Adrenal gland (tissue), 12 donors: Measurements from ENCODE around the gene CSF2. TPM values are rescaled to one million over a fixed set of nuclear protein-coding genes. Genes with fewer than 3 reads are reported as not detected.

Experiments used
- DNase-seq, 7 donors: peaks; one replicate each; pipeline ENCODE4 v3.0.0-alpha.2; 2019 to 2020
- H3K27ac ChIP-seq, 5 donors: fragments of 200-600 bp; sonication (generic) in 4 of 5; 1 replicate in 3 of 5; 2 replicates in 2 of 5; pipeline versions ENCODE4 v1.5.1 to v1.8.0; 2016 to 2020; ENCODE audit warnings: mild to moderate bottlenecking in 1 of 5
- H3K27me3 ChIP-seq: fragments of 200-600 bp; 2 replicates; pipeline ENCODE4 v1.8.0; 2021
- H3K36me3 ChIP-seq, 2 donors: fragments of 200-600 bp; replicated peaks in 1 of 2; 1 replicate in 1 of 2; 2 replicates in 1 of 2; pipeline versions ENCODE4 v1.5.1 to v1.8.0; 2018 to 2022
- H3K4me1 ChIP-seq, 2 donors: fragments of 200-600 bp; replicated peaks in 1 of 2; 1 replicate in 1 of 2; 2 replicates in 1 of 2; pipeline versions ENCODE4 v1.5.1 to v1.8.0; 2018 to 2021
- H3K4me3 ChIP-seq, 4 donors: fragments of 200-600 bp; sonication (generic) in 3 of 4; one replicate each; pipeline ENCODE4 v1.5.1; 2016 to 2018
- H3K9me3 ChIP-seq, 3 donors: fragments of 200-600 bp; sonication (generic) in 1 of 3; replicated peaks in 1 of 3; 1 replicate in 2 of 3; 2 replicates in 1 of 3; pipeline versions ENCODE4 v1.5.1 to v1.8.0; 2016 to 2021
- CTCF ChIP-seq, 6 experiments: fragments of 450-650 bp in 4 of 6; fragments of 200-600 bp in 2 of 6; sonication (generic) in 1 of 6; IDR thresholded peaks; 1 replicate in 5 of 6; 2 replicates in 1 of 6; pipeline versions ENCODE4 v1.5.1 to v1.8.0; 2016 to 2021; ENCODE audit warnings: antibody characterized with exemption in 6 of 6, mild to moderate bottlenecking in 2 of 6, moderate library complexity in 1 of 6
- POLR2A ChIP-seq, 2 donors: fragments of 450-650 bp; IDR thresholded peaks; one replicate each; pipeline ENCODE4 v1.6.1; 2017; ENCODE audit warnings: antibody characterized with exemption in 2 of 2, mild to moderate bottlenecking in 2 of 2, moderate library complexity in 1 of 2
- WGBS, 4 donors: extraction: QIAGEN DNeasy Blood & Tissue Kit in 2 of 4; methylation state at CpG; one replicate each; pipeline versions ENCODE4 v1.1.5 to v1.1.7; 2013 to 2017; 5-methylcytosine and 5-hydroxymethylcytosine counted together
- intact Hi-C, 2 donors: fragments of 100-400 bp; cut with DNase I; formaldehyde crosslinking; loops; one replicate each; pipeline versions ENCODE4 v1.14.1 to v1.15.0; 2022 to 2023
- polyA plus RNA-seq, 3 donors: library from polyadenylated mRNA; stranded (reverse); fragments of 200-250 nt in 2 of 3; fragments of 350-450 nt in 1 of 3; fragmentation: Illumina TruSeq in 1 of 3; extraction: RNeasy Lipid Tissue Mini Kit (QIAGEN cat#74804) in 1 of 3; gene quantifications; one replicate each; pipeline ENCODE4 v1.2.3, GENCODE V29; 2013 to 2014
- total RNA-seq, 9 donors: library from RNA; depleted of rRNA in 4 of 9; stranded (reverse); fragments of >200 nt in 4 of 9; fragments of 120-200 nt in 1 of 9; fragmentation: NEBNext Ultra II Directional in 1 of 9; extraction: Animal tissue kit (Norgen Biotek cat#: 25700) in 1 of 9; gene quantifications; one replicate each; pipeline versions ENCODE4 v1.1.0 to v1.2.4, GENCODE V29; 2013 to 2023
- donor health status: healthy with polysubstance abuse.
- donor health status: Bipolar disorder and iron deficiency.
- donor health status: DM: yes; HTN: yes; CAD: no.
- donor health status: DM: no; HTN: no; CAD: no.
- donor health status: DM: no; HTN: no; CAD: no.
- donor health status: DM: yes; HTN: yes; CAD: no.

The CSF2 gene
- total and polyA plus RNA-seq, 12 donors = 0.31 TPM; not detected in 11

GRCh38 chr5:132074772-132075718, 1.5 kb downstream of the CSF2 start:
- no peaks in the 10 kb centered on the region for H3K27me3 ChIP-seq
- H3K27ac ChIP-seq = no peak overlapping the region
- H3K9me3 ChIP-seq = no peaks in the 10 kb centered on the region
- no peak for DNase-seq
- no peak overlapping the region for H3K4me3 ChIP-seq
- intact Hi-C loops = no loop called here
- 63 to 87% (median 81%) methylated on average over 4 to 16 of the region's 16 CpGs for WGBS, 4 donors
- H3K4me1 ChIP-seq = no peaks in the 10 kb centered on the region
- no peaks in the 10 kb centered on the region for H3K36me3 ChIP-seq
- no peak for TF ChIP-seq POLR2A (IDR thresholded peaks at IDR 0.05)
- TF ChIP-seq CTCF (IDR thresholded peaks at IDR 0.05) = no peak

- DNase-seq = no peak
- no peaks in the 10 kb centered on the region for H3K27me3 ChIP-seq
- WGBS, 4 donors = 83 to 91% (median 89%) methylated on average over 2 of the region's 2 CpGs
- H3K9me3 ChIP-seq = no peaks in the 10 kb centered on the region
- intact Hi-C loops = no loop called here
- H3K4me1 ChIP-seq = no peaks in the 10 kb centered on the region
- no peak overlapping the region for H3K27ac ChIP-seq
- no peak overlapping the region for H3K4me3 ChIP-seq
- no peaks in the 10 kb centered on the region for H3K36me3 ChIP-seq
- TF ChIP-seq POLR2A (IDR thresholded peaks at IDR 0.05) = no peak
- no peak for TF ChIP-seq CTCF (IDR thresholded peaks at IDR 0.05)
Measured at GRCh38 chr5:132075719-132076077, 2.1 kb downstream of the CSF2 start.

- TF ChIP-seq POLR2A (IDR thresholded peaks at IDR 0.05) = no peak
- TF ChIP-seq CTCF (IDR thresholded peaks at IDR 0.05) = no peak
- Histone ChIP-seq H3K36me3 (no peaks in the 10 kb centered on the region), H3K4me3 (no peak overlapping the region), H3K27ac (no peak overlapping the region), H3K27me3 (no peaks in the 10 kb centered on the region), H3K9me3 (no peaks in the 10 kb centered on the region), H3K4me1 (no peaks in the 10 kb centered on the region)
- no peak for DNase-seq
- intact Hi-C loops = no loop called here
- WGBS, 4 donors = 88 to 94% (median 92%) methylated on average over 9 to 11 of the region's 11 CpGs
Measured at GRCh38 chr5:132076202-132076830, 2.7 kb downstream of the CSF2 start.

GRCh38 chr5:132076983-132077382, 3.4 kb downstream of the CSF2 start:
- DNase-seq = no peak
- H3K4me1 ChIP-seq = no peaks in the 10 kb centered on the region
- no peak overlapping the region for H3K4me3 ChIP-seq
- H3K9me3 ChIP-seq = no peaks in the 10 kb centered on the region
- TF ChIP-seq POLR2A (IDR thresholded peaks at IDR 0.05) (no peak), CTCF (IDR thresholded peaks at IDR 0.05) (no peak)
- H3K27ac ChIP-seq = no peak overlapping the region
- 85 to 95% (median 94%) methylated on average over 7 to 8 of the region's 8 CpGs for WGBS, 4 donors
- no peaks in the 10 kb centered on the region for H3K27me3 ChIP-seq
- no peaks in the 10 kb centered on the region for H3K36me3 ChIP-seq
- intact Hi-C loops = no loop called here
